HCT116 (cell line): ENCODE data around the gene C1QTNF3.

ENCODE experiments used
- CEBPB ChIP-seq: IDR thresholded peaks from 2 replicates; pipeline ENCODE4 v1.6.1; 2012; ENCODE audit warnings: low read depth
- EGR1 ChIP-seq: IDR thresholded peaks from 2 replicates; pipeline ENCODE4 v1.6.1; 2012; ENCODE audit warnings: low read depth
- EZH2 ChIP-seq: fragments of 200-600 bp; sonication (generic); IDR thresholded peaks from 2 replicates; pipeline ENCODE4 v1.6.1; 2017; ENCODE audit warnings: antibody characterized with exemption, mixed run types
- EZH2phosphoT487 ChIP-seq: fragments of 200-600 bp; IDR thresholded peaks from 2 replicates; pipeline ENCODE4 v1.6.1; 2018; ENCODE audit warnings: antibody characterized with exemption, borderline replicate concordance
- POLR2A ChIP-seq: IDR thresholded peaks from 2 replicates; pipeline ENCODE4 v1.7.0; 2011; ENCODE audit warnings: borderline replicate concordance; ENCODE audit not compliant: insufficient read depth, insufficient read length; ENCODE audit errors: extremely low read depth
- SP1 ChIP-seq: IDR thresholded peaks from 2 replicates; pipeline ENCODE4 v1.6.1; 2012; ENCODE audit warnings: low read depth
- SRF ChIP-seq: IDR thresholded peaks from 2 replicates; pipeline ENCODE4 v1.6.1; 2012; ENCODE audit warnings: low read depth
- TCF7L2 ChIP-seq: IDR thresholded peaks from 2 replicates; pipeline ENCODE4 v1.7.0; 2011; ENCODE audit warnings: borderline replicate concordance, inconsistent platforms; ENCODE audit not compliant: insufficient read depth, insufficient read length; ENCODE audit errors: extremely low read depth
- ZNF274 ChIP-seq: fragments of 200-500 bp; sonication (Bioruptor generic); IDR thresholded peaks from 2 replicates; pipeline ENCODE4 v1.6.1; 2014; ENCODE audit warnings: mild to moderate bottlenecking, low read depth, low read length, inconsistent platforms
- TF ChIP-seq, protein P1 (sequence below), 3 experiments: fragments of 200-600 bp in 1 of 3; sonication (generic) in 1 of 3; IDR thresholded peaks in 2 of 3; conservative IDR thresholded peaks in 1 of 3; 2 replicates each; pipeline ENCODE4 v1.5.1; 2012 to 2017; ENCODE audit warnings: low read depth in 2 of 3, low read length in 2 of 3, antibody characterized with exemption in 1 of 3, borderline replicate concordance in 1 of 3, control low read depth in 1 of 3, mild to moderate bottlenecking in 1 of 3, mixed read lengths in 1 of 3, mixed run types in 1 of 3, moderate library complexity in 1 of 3; ENCODE audit not compliant: insufficient read depth in 1 of 3

DNA sequence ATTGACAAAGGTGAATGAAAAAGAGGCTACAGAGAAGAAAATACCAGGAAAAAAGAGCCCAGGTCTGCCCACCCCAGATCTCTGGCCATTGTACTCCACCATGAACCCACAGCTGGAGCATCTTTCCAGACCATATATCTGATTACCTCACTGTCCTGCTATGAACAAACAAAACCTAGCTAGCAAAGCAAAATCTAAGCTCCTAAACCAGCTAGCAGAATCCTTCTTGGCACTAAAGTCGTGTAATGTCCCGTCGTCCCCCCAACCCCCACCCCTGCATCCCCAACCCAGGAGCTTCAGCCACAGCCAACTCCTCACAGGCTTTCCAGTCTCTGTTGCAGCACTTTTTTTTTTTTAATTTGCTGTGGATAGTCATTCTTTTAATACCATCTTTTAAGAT lies 2.5 kb downstream of the C1QTNF3 start:
- TF ChIP-seq, protein P1, sequence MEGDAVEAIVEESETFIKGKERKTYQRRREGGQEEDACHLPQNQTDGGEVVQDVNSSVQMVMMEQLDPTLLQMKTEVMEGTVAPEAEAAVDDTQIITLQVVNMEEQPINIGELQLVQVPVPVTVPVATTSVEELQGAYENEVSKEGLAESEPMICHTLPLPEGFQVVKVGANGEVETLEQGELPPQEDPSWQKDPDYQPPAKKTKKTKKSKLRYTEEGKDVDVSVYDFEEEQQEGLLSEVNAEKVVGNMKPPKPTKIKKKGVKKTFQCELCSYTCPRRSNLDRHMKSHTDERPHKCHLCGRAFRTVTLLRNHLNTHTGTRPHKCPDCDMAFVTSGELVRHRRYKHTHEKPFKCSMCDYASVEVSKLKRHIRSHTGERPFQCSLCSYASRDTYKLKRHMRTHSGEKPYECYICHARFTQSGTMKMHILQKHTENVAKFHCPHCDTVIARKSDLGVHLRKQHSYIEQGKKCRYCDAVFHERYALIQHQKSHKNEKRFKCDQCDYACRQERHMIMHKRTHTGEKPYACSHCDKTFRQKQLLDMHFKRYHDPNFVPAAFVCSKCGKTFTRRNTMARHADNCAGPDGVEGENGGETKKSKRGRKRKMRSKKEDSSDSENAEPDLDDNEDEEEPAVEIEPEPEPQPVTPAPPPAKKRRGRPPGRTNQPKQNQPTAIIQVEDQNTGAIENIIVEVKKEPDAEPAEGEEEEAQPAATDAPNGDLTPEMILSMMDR (IDR thresholded peaks at IDR 0.05 in 2 of 3, conservative IDR thresholded peaks at IDR 0.05 in 1 of 3; ENCODE audit: borderline replicate concordance in 1 of 3, insufficient read depth in 1 of 3, low read depth in 2 of 3, low read length in 2 of 3) = no peak
- TF ChIP-seq POLR2A = no peak
- no peak for TF ChIP-seq CEBPB
- TF ChIP-seq TCF7L2 = no peak
- TF ChIP-seq SP1 = no peak
- TF ChIP-seq EZH2 = no peak
- TF ChIP-seq ZNF274 = no peak
- TF ChIP-seq EZH2phosphoT487 = no peak
- no peak for TF ChIP-seq SRF
- no peak for TF ChIP-seq EGR1
